D341Med (cell line): ENCODE results near the gene OR6C65.

Source experiments
- DNase-seq: peaks from one replicate; pipeline ENCODE4 v3.0.0; 2012; ENCODE audit warnings: low spot score

OR6C65 gene

DNA sequence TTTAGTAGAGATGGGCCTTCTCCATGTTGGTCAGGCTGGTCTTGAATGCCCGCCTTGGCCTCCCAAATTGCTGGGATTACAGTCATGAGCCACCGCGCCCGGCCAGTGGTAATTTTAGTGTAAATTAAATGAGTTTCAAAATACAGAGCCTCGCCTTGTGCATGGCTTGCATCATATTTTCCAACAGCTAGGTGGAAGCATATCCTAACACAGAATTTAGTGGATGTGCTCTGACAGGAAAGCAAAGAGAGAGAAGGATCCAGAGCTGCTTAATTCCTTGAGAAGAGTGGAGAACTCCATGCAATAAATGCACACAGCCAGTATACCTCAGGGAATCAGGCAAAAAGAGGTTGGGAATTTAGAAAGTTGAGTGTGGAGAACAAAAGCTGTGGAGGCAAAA is 46.0 kb downstream of the OR6C65 start:
- no peak for DNase-seq

DNA sequence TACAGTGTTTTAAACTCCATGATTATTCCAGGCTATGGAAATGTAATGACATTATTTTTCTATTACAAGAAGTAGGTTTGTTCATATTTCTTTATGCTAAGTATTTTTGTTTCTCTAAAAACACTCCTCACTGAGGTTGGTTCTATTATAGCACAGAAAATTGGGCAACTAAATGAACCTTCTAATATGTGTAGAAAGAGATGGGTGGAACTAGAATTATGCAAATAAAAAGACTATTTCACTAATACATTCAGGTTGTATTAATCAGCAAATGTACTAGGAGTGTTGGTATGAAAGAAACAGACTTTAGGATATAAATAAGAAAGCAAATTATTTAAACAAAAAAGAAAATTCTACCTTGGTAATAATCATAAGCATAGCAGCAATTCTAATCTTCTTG is 48.5 kb downstream of the OR6C65 start:
- DNase-seq, result no peak
